ENCODE results near the gene SRSF7. TPM values are rescaled to one million over a fixed set of nuclear protein-coding genes. Genes with fewer than 3 reads are reported as not detected.

The SRSF7 gene
- total and polyA plus RNA-seq, 2 donors (not counting 3 experiments of a cell fraction or from before 2014, with no cell fraction given), result 165 to 202 TPM

DNA sequence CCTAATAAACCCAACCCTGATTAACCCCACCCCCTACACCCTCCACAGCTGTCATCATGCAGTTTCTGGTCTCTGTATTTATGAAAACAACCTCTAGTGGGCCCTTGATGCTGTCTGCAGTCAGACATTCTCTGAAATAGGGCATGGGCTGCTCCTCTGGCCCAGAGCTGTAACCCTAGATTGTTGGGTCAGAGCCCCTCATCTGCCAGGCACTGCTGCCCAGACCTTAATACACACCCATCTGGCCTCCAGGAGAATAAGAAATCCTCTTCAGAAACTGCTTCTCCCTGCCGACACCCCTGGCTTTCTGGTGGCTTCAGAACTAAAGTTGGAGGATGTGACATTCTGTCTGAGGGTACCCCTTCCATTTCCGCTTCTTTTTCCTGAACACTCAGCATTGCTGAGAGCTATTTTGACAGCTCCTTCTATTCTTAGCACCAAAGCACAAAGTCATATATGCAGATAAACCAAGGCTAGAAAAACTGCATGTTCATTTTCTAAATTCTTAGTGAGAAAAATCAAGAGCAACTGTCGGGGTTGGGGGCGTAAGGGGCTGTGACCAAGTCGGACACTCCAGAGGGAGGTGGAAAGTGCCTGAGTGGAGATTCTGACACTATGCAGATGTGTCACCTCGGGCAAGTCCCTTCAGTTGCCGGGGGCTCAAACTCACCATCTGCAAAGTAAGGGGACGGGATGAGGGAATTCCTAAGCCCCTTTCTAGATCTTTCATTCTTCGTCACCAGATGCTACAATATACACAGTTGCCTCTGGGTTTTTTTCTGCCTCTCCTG is 28.7 kb downstream of the SRSF7 start:
- CTCF ChIA-PET, result interaction anchor here (2.0 to 5.0 kb wide), 3 partner anchors 119 to 407 kb away, joined by 6 to 58 read pairs (median 6); no protein-coding TSS in a partner anchor

More for the DNA sequence above, 28.7 kb downstream of the SRSF7 start:
- intact Hi-C loops (cut with micrococcal nuclease), result no loop called here
- Histone ChIP-seq H3K27ac (ENCODE audit: insufficient read depth, low read depth, low read length) (no peak overlapping the region), H4K20me1 (replicated peaks; ENCODE audit: control insufficient read depth, extremely low read depth, insufficient read depth, low read length) (no peaks in the 10 kb centered on the region), H3K79me2 (ENCODE audit: control insufficient read depth, insufficient read depth, low read length) (no peaks in the 10 kb centered on the region), H2AFZ (ENCODE audit: low read depth, low read length) (no peak overlapping the region), H3K9ac (replicated peaks; ENCODE audit: extremely low read depth, insufficient read depth, low read length) (no peak overlapping the region), H3K4me3 (replicated peaks in 1 of 3; ENCODE audit: insufficient read depth in 1 of 3, low read depth in 1 of 3, low read length in 3 of 3) (no peak overlapping the region), H3K9me3 (replicated peaks; ENCODE audit: control insufficient read depth, insufficient read depth, low read length) (no peaks in the 10 kb centered on the region), H3K36me3 (ENCODE audit: control insufficient read depth in 2 of 2, extremely low read depth in 1 of 2, insufficient read depth in 2 of 2, low read length in 2 of 2) (no peaks in the 10 kb centered on the region), H3K9me1 (replicated peaks; ENCODE audit: control insufficient read depth, extremely low read depth, insufficient read depth, low read length) (no peaks in the 10 kb centered on the region), H3K4me1 (ENCODE audit: control insufficient read depth, extremely low read depth, insufficient read depth, low read length) (no peaks in the 10 kb centered on the region), H3K4me2 (ENCODE audit: insufficient read depth, low read length) (no peak overlapping the region), H3K27me3 (ENCODE audit: control insufficient read depth in 2 of 2, insufficient read depth in 2 of 2, low read length in 2 of 2) (no peaks in the 10 kb centered on the region)
- DNase-seq (ENCODE audit: low read depth, low spot score), result no peak
- BruUV-seq (replicated peaks), result no TSS peak
- POLR2A ChIA-PET, result no interaction called here
- TF ChIP-seq EZH2 (IDR thresholded peaks at IDR 0.05; ENCODE audit: borderline replicate concordance, low read depth, low read length, severe bottlenecking), result no peak
- TF ChIP-seq FOS (IDR thresholded peaks at IDR 0.05; ENCODE audit: borderline replicate concordance, insufficient read depth, low read length), result no peak
- no peak for TF ChIP-seq POLR2A (IDR thresholded peaks at IDR 0.05; ENCODE audit: low read depth, low read length)
- no peak for TF ChIP-seq POLR2AphosphoS5 (IDR thresholded peaks at IDR 0.05; ENCODE audit: insufficient read depth, low read depth, low read length)
- no peak for TF ChIP-seq MYC (IDR thresholded peaks at IDR 0.05; ENCODE audit: low read depth, low read length)
- TF ChIP-seq GATA2 (IDR thresholded peaks at IDR 0.05; ENCODE audit: insufficient read depth, insufficient read length, low read depth, low read length), result no peak
- TF ChIP-seq, protein P1, sequence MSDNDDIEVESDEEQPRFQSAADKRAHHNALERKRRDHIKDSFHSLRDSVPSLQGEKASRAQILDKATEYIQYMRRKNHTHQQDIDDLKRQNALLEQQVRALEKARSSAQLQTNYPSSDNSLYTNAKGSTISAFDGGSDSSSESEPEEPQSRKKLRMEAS (IDR thresholded peaks at IDR 0.05; ENCODE audit: insufficient read depth, insufficient read length), result no peak
- TF ChIP-seq, protein P2, sequence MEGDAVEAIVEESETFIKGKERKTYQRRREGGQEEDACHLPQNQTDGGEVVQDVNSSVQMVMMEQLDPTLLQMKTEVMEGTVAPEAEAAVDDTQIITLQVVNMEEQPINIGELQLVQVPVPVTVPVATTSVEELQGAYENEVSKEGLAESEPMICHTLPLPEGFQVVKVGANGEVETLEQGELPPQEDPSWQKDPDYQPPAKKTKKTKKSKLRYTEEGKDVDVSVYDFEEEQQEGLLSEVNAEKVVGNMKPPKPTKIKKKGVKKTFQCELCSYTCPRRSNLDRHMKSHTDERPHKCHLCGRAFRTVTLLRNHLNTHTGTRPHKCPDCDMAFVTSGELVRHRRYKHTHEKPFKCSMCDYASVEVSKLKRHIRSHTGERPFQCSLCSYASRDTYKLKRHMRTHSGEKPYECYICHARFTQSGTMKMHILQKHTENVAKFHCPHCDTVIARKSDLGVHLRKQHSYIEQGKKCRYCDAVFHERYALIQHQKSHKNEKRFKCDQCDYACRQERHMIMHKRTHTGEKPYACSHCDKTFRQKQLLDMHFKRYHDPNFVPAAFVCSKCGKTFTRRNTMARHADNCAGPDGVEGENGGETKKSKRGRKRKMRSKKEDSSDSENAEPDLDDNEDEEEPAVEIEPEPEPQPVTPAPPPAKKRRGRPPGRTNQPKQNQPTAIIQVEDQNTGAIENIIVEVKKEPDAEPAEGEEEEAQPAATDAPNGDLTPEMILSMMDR (IDR thresholded peaks at IDR 0.05; ENCODE audit: extremely low read depth in 1 of 2, insufficient read depth in 1 of 2, low read depth in 1 of 2, low read length in 2 of 2), result no peak
- TF ChIP-seq JUN (IDR thresholded peaks at IDR 0.05; ENCODE audit: borderline replicate concordance, insufficient read depth, insufficient read length, low read depth), result no peak
- dilution Hi-C loops (cut with MboI; ENCODE audit: extremely low pct_ligation_motif_present, low sequenced_read_pairs), result no loop called here
- FAIRE-seq, result no peak

Measured in endothelial cell of umbilical vein (primary cell).